Ovary (tissue), 3 donors: ENCODE data around the gene OR56A5.

Experiments used
- CTCF ChIP-seq, 3 donors: fragments of 450-650 bp in 2 of 3; fragments of 200-600 bp in 1 of 3; IDR thresholded peaks; one replicate each; pipeline versions ENCODE4 v1.5.1 to v1.8.0; 2016 to 2022; ENCODE audit warnings: antibody characterized with exemption in 3 of 3, mild to moderate bottlenecking in 1 of 3
- EP300 ChIP-seq: sonication (generic); formaldehyde crosslinking; IDR thresholded peaks from one replicate; pipeline ENCODE4 v1.6.1; 2017; ENCODE audit warnings: antibody characterized with exemption
- POLR2A ChIP-seq: fragments of 450-650 bp; IDR thresholded peaks from one replicate; pipeline ENCODE4 v1.6.1; 2017; ENCODE audit warnings: antibody characterized with exemption, mild to moderate bottlenecking, moderate library complexity
- donor health status: DM: no; HTN: no; CAD: no.

DNA sequence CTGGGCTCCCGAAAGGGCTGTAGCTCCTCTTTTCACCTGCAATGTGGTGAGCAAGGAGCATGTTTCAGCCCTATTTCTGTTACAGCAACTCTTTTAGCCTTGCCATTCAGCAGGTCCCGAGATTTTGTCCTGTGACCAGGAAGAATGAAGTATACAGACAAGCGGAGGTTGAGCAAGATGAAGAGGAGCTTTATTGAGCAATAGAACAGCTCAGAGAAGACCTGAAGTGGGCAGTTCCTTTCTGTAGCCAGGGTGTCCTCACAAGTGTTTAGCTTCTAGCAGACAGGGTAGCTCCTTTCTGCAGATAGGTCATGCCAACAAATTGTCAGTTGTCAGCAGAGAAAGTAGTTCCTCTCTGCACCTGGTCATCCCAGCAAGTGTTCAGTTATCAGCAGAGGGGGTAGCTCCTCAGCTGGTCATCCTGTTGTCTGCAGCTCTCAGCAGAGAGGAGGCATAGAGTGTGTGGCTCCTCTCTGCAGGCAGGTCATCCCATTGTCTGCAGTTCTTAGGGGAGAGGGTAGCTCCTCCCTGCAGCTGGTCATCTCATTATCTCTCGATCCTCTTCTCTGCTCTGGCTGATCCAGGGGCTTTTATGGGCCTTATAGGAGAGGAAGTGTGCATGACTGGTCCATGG is 43.9 kb upstream of the OR56A5 start:
- TF ChIP-seq CTCF (IDR thresholded peaks at IDR 0.05): no peak
- no peak for TF ChIP-seq EP300
- no peak for TF ChIP-seq POLR2A
